Measurements from ENCODE around the gene ERVK3-1.
A peak's percentile ranks its signal among the peaks of the same experiment; 100 is the strongest.
"Not testable (repeated sequence)": the region's sequence is repeated elsewhere in the genome, so short reads cannot be mapped to it uniquely, and the experiment has no call there.

ERVK3-1 gene

DNA sequence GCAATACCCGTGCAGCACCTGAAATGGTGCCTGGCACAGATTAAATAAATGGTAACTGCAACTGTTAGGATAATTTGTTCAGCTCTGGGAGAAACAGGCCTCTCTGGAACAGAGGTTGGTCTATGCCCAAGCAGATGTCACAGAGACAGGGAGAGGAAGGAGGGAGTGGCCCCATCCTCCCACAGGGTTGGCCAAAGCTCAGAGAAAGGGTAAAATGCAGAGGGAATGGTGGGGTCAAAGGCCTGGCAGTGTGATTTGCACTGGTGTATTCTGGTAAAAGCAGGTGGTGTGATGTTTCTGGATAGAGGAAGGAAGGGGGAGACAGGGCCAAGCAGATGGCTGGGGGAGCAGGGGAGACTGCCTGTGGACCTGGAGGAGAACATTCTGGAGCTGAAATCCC, 31.0 kb downstream of the ERVK3-1 start:
- TF ChIP-seq, protein P1, sequence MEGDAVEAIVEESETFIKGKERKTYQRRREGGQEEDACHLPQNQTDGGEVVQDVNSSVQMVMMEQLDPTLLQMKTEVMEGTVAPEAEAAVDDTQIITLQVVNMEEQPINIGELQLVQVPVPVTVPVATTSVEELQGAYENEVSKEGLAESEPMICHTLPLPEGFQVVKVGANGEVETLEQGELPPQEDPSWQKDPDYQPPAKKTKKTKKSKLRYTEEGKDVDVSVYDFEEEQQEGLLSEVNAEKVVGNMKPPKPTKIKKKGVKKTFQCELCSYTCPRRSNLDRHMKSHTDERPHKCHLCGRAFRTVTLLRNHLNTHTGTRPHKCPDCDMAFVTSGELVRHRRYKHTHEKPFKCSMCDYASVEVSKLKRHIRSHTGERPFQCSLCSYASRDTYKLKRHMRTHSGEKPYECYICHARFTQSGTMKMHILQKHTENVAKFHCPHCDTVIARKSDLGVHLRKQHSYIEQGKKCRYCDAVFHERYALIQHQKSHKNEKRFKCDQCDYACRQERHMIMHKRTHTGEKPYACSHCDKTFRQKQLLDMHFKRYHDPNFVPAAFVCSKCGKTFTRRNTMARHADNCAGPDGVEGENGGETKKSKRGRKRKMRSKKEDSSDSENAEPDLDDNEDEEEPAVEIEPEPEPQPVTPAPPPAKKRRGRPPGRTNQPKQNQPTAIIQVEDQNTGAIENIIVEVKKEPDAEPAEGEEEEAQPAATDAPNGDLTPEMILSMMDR (IDR thresholded peaks at IDR 0.05; ENCODE audit: low read depth, low read length, missing control alignments), result no peak
- H3K4me3 ChIP-seq (replicated peaks; ENCODE audit: low read depth, low read length), result no peak overlapping the region
- no peak for DNase-seq (ENCODE audit: extremely low read depth, low read depth)

DNA sequence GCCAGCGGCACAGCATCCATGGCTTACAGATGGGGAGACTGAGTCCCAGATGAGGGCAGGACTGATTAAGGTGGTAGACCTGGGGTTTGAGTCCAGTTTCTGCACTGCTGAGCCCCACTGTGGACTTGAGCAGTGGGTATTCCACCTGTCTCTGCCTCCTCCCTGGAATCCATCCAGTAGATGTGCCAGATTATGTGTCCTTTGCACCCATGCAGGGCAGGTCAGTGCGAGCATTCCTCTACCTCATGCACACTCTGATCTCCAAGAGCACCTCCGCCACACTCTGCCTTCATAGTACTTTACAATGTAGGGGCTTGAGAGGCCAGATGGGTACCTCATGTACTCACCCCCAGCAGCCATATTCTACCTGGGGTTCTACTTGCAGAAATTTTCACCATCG, 31.6 kb downstream of the ERVK3-1 start:
- no peak overlapping the region for H3K4me3 ChIP-seq (replicated peaks; ENCODE audit: low read depth, low read length)
- no peak for DNase-seq (ENCODE audit: extremely low read depth, low read depth)
- TF ChIP-seq, protein P1 (IDR thresholded peaks at IDR 0.05; ENCODE audit: low read depth, low read length, missing control alignments), result no peak

DNA sequence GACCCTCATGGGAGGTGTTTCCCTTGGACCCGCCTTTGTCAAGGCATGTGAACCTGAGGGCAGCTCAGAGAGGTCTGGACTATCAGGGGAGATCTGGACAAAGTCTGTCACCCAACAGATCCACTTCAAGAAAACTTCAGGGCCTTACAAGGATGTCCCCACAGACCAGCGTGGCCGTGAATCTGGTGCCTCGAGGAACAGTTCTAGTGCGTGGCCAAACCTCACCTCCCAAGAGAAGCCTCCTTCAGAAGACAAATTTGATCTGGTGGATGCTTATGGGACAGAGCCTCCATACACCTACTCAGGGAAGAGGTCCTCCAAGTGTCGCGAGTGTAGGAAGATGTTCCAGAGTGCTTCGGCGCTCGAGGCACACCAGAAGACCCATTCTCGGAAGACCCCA, 33.2 kb downstream of the ERVK3-1 start:
- no peak for DNase-seq (ENCODE audit: extremely low read depth, low read depth)
- H3K4me3 ChIP-seq (replicated peaks; ENCODE audit: low read depth, low read length), result no peak overlapping the region
- TF ChIP-seq, protein P1 (IDR thresholded peaks at IDR 0.05; ENCODE audit: low read depth, low read length, missing control alignments), result no peak

DNA sequence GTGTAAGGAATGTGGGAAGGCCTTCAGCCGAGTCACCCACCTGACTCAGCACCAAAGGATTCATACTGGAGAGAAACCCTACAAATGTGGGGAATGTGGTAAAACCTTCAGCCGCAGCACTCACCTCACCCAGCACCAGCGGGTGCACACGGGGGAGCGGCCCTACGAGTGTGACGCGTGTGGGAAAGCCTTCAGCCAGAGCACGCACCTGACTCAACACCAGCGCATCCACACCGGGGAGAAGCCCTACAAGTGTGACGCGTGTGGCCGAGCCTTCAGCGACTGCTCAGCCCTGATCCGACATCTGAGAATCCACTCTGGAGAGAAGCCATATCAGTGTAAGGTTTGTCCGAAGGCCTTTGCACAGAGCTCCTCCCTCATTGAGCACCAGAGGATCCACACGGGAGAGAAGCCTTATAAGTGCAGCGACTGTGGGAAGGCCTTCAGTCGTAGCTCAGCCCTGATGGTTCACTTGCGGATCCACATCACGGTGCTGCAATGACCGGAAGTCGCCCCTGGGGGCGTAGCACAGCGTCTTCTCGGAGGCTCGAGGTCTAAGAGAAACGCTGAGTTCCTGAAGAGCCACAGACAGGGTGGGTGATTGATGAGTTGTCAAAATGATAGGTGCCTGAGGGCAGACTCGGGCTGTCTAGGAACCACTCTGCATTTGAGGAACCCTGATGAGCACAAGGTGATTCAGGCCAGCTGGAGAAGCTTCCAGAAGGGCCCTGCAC, 33.8 kb downstream of the ERVK3-1 start:
- no peak overlapping the region for H3K4me3 ChIP-seq (replicated peaks; ENCODE audit: low read depth, low read length)
- TF ChIP-seq, protein P1 (IDR thresholded peaks at IDR 0.05; ENCODE audit: low read depth, low read length, missing control alignments), result peak; percentile 8
- no peak for DNase-seq (ENCODE audit: extremely low read depth, low read depth)

DNA sequence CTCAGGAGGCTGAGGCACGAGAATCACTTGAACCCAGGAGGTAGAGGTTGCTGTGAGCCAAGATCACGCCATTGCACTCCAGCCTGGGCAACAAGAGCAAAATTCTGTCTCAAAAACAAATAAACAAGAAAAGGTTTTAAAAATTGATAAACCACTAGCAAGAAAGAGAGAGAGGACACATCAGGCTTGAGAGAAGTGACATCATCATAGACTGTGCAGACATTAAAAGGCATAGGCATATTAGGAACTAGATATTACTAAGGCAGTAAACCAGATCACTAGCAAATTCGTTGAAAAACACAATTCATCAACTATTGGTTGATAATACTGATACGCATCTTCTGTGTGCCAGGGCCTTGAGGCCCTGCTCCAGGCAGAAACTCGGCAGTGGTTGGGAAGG, 40.4 kb downstream of the ERVK3-1 start:
- no peak for DNase-seq (ENCODE audit: extremely low read depth, low read depth)
- no peak overlapping the region for H3K4me3 ChIP-seq (replicated peaks; ENCODE audit: low read depth, low read length)
- TF ChIP-seq, protein P1 (IDR thresholded peaks at IDR 0.05; ENCODE audit: low read depth, low read length, missing control alignments), result no peak

DNA sequence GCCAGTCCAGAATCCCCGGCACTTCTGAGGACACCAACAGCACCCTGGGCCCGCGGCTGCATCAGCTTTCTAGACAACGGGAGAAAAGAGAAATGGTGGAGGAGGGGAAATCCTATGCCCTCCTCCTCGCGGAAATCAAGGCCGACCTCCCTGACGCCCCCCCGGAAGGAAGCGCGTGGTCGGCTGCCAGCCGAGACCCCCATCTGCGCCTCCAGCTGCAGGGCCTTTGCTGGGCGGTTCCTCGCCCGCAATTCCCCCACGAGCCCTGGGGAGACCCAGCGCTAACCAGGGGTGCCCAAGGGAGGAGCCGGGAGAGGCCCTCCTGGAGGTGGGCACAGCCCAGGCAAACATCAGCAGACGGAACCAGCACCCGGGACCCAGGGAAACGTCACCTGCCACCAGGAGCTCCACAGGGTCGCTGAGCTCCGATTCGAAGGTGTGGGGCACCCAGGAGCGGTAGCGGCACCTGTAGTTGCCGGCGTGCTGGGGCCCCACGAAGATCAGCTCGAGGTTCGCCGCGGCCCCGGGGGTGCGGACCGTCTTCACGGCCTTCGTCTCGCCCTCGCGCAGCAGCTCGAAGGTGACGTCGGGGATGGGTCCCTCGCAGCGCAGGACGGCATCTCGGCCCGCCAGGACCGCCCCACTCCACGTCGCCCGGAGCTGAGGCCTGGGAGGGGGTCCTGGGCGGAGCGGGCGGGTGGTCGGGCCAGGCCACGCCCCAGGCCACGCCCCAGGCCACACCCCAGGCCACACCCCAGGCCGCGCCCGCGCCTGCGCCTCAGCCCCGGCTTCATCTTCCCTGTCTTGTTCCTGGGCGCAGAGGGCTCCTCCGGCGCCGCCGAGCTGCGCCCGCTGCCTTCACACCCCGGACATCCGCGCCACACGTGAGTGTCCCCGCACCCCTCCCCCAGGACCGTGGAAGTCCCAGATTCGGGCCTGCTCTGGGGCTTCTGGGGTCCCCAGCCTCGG, 42.1 kb downstream of the ERVK3-1 start:
- no peak for DNase-seq (ENCODE audit: extremely low read depth, low read depth)
- peak overlapping the region; percentile 61 for H3K4me3 ChIP-seq (replicated peaks; ENCODE audit: low read depth, low read length)
- TF ChIP-seq, protein P1 (IDR thresholded peaks at IDR 0.05; ENCODE audit: low read depth, low read length, missing control alignments), result no peak

DNA sequence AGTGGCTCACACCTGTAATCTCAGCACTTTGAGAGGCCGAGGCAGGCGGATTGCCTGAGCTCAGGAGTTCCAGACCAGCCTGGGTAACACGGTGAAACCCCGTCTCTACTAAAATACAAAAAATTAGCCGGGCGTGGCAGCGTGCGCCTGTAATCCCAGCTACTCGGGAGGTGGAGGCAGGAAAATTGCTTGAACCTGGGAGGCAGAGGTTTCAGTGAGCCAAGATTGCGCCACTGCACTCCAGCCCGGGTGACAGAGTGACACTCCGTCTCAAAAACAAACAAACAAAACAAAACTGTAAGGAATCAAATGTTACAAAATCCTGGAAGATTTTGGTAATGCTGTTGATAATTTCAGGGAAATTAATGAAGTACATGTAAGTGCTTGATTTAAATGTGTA, 42.9 kb downstream of the ERVK3-1 start:
- H3K4me3 ChIP-seq (replicated peaks; ENCODE audit: low read depth, low read length), result peak overlapping the region; percentile 61
- DNase-seq (ENCODE audit: extremely low read depth, low read depth), result not testable (repeated sequence)
